ENCODE measurements around the gene ARRDC5. TPM values are rescaled to one million over a fixed set of nuclear protein-coding genes. Genes with fewer than 3 reads are reported as not detected.
"Not testable (repeated sequence)": the region's sequence is repeated elsewhere in the genome, so short reads cannot be mapped to it uniquely, and the experiment has no call there.

Gene ARRDC5
- total and polyA plus RNA-seq, 11 donors: 0.04 to 0.70 (median 0.43) TPM; not detected in 8

DNA sequence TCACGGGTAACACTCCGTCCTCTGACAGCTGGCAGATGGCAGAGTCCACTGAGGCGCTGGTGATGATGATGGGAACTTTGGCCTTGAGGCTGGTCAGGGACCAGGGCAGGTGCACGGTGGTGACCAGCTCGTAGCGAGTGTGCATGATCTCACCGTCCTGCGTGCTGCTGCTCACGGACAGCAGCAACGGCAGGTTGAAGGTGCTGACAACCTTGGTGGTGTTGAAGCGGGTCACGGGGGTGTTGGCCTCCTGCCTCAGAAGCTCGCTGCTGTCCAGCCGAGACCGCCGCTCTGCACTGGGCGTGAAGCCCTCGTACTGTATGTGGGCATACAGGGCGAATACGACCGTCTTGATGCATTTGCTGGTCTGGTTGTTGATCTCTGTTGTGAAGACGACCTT is 11.6 kb downstream of the ARRDC5 start:
- 46 to 72% (median 59%) methylated on average over 11 to 22 of the region's 22 CpGs for WGBS, 4 donors
- H3K9me3 ChIP-seq: no peaks in the 10 kb centered on the region
- H3K36me3 ChIP-seq: no peaks in the 10 kb centered on the region
- ATAC-seq (peak in 3 of 4 donors; percentile 34 to 74 (median 60)), DNase-seq (peak in 2 of 5 donors; percentile 58 to 63)
- H3K27me3 ChIP-seq: peaks cover 0 to 3% (median 0%) of the 10 kb centered on the region in 9 donors
- H3K4me1 ChIP-seq: peaks cover 0 to 14% (median 0%) of the 10 kb centered on the region in 12 donors
- H3K4me3 ChIP-seq: no peak overlapping the region
- intact Hi-C loops (cut with DNase I): no loop called here
- TF ChIP-seq, protein P1, sequence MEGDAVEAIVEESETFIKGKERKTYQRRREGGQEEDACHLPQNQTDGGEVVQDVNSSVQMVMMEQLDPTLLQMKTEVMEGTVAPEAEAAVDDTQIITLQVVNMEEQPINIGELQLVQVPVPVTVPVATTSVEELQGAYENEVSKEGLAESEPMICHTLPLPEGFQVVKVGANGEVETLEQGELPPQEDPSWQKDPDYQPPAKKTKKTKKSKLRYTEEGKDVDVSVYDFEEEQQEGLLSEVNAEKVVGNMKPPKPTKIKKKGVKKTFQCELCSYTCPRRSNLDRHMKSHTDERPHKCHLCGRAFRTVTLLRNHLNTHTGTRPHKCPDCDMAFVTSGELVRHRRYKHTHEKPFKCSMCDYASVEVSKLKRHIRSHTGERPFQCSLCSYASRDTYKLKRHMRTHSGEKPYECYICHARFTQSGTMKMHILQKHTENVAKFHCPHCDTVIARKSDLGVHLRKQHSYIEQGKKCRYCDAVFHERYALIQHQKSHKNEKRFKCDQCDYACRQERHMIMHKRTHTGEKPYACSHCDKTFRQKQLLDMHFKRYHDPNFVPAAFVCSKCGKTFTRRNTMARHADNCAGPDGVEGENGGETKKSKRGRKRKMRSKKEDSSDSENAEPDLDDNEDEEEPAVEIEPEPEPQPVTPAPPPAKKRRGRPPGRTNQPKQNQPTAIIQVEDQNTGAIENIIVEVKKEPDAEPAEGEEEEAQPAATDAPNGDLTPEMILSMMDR (IDR thresholded peaks at IDR 0.05): no peak
- no peak for TF ChIP-seq POLR2A (IDR thresholded peaks at IDR 0.05)
- no peak overlapping the region for H3K27ac ChIP-seq

DNA sequence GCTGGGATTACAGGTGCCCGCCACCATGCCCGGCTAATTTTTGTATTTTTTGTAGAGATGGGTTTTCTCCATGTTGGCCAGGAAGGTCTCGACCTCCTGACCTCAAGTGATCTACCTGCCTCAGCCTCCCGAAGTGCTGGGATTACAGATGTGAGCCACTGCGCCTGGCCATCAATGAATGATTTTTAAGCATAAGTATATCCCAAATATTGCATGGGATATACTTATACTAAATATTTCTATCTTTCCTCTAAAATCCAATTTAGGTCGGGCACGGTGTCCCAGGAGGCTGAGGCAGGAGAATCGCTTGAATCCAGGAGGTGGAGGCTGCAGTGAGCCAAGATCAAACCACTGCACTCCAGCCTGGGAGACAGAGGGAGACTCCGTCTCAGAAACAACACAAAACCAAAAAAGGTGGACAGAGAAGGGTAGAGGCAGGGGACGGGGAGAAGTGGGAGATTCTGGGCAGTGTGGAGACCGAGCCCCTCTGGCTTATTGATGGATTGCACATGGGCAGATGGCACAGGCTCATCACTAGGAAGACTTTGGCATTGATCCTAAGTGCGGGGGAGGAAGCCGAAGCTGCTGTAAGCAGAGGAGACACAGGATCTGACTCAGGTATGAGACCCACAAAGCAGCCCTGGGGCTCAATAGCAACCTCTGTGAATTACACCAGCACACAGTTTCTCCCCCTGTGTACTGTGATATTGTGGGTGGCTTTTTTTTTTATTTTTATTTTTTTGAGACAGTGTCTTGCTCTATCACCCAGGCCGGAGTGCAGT is 13.5 kb downstream of the ARRDC5 start:
- Histone ChIP-seq H3K4me3 (no peak overlapping the region), H3K9me3 (no peaks in the 10 kb centered on the region), H3K36me3 (no peaks in the 10 kb centered on the region), H3K27me3 (peaks cover 0 to 3% (median 0%) of the 10 kb centered on the region in 9 donors), H3K27ac (no peak overlapping the region), H3K4me1 (peaks cover 0 to 4% (median 0%) of the 10 kb centered on the region in 12 donors)
- intact Hi-C loops (cut with DNase I): no loop called here
- no peak for DNase-seq
- WGBS, 4 donors: 89 to 93% (median 89%) methylated on average over 14 of the region's 14 CpGs
- TF ChIP-seq, protein P1 (IDR thresholded peaks at IDR 0.05): no peak
- TF ChIP-seq POLR2A (IDR thresholded peaks at IDR 0.05): no peak
- no peak for ATAC-seq

DNA sequence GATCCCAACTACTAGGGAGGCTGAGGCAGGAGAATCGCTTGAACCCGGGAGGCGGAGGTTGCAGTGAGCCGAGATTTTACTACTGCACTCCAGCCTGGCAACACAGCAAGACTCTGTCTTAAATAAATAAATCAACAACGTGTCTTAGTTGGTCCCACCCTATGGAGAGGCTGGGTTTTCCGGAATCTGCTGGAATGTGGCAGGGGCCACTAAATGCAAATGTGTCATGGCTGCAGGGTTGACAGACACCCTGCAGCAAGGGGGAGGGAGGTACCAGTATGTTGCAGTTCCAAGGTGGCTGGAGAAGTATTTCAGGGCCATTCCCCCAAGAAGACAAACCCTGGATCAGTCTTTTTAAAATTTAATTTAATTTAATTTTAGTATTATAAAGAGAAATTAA is 14.9 kb downstream of the ARRDC5 start:
- H3K36me3 ChIP-seq; DNase-seq; intact Hi-C loops (cut with DNase I); H3K9me3 ChIP-seq; H3K4me1 ChIP-seq; H3K27me3 ChIP-seq; H3K4me3 ChIP-seq; ATAC-seq; H3K27ac ChIP-seq: not testable (repeated sequence)
- WGBS, 4 donors: 56 to 82% (median 70%) methylated on average over 2 to 6 of the region's 6 CpGs

DNA sequence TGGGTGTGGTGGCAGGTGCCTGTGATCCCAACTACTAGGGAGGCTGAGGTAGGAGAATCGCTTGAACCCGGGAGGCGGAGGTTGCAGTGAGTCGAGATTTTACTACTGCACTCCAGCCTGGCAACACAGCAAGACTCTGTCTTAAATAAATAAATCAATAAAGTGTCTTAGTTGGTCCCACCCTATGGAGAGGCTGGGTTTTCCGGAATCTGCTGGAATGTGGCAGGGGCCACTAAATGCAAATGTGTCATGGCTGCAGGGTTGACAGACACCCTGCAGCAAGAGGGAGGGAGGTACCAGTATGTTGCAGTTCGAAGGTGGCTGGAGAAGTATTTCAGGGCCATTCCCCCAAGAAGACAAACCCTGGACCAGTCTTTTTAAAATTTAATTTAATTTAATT is 17.7 kb downstream of the ARRDC5 start:
- H3K27me3 ChIP-seq; intact Hi-C loops (cut with DNase I); H3K27ac ChIP-seq; DNase-seq; H3K9me3 ChIP-seq; H3K4me3 ChIP-seq; ATAC-seq; H3K36me3 ChIP-seq; H3K4me1 ChIP-seq: not testable (repeated sequence)
- WGBS, 4 donors: 77 to 90% (median 85%) methylated on average over 2 to 6 of the region's 6 CpGs

DNA sequence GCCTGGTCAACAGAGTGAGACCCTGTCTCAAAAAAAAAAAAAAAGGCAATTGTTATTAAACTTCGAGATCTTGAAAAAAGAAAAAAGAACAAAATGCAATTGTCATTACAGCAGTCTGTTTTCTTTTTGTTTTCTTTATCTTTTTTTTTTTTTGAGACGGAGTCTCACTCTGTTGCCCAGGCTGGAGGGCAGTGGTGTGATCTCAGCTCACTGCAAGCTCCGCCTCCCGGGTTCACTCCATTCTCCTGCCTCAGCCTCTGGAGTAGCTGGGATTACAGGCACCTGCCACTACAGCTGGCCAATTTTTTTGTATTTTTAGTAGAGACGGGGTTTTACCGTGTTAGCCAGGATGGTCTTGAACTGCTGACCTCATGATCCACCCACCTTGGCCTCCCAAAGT is 19.8 kb downstream of the ARRDC5 start:
- ATAC-seq; H3K4me3 ChIP-seq; DNase-seq; H3K36me3 ChIP-seq; H3K27ac ChIP-seq; H3K9me3 ChIP-seq; H3K4me1 ChIP-seq; intact Hi-C loops (cut with DNase I); H3K27me3 ChIP-seq: not testable (repeated sequence)
- WGBS, 4 donors: 77 to 83% (median 80%) methylated on average over 6 of the region's 6 CpGs
